OCI-LY1 (cell line): Measurements from ENCODE around the gene TMEM266.

ENCODE experiments used
- H2AFZ ChIP-seq: fragments of 200-600 bp; sonication (generic), shearing (Covaris generic); 2 replicates; pipeline ENCODE4 v1.6.0; 2014; ENCODE audit warnings: antibody characterized with exemption, mild to moderate bottlenecking, low read length
- H3F3A ChIP-seq: fragments of 200-600 bp; sonication (generic), shearing (Covaris generic); 2 replicates; pipeline ENCODE4 v1.6.0; 2014; ENCODE audit warnings: mild to moderate bottlenecking, antibody characterized with exemption, low read length, moderate library complexity; ENCODE audit not compliant: insufficient read depth
- H3K27ac ChIP-seq: fragments of 200-600 bp; sonication (generic); 2 replicates; pipeline ENCODE4 v1.5.1; 2014; ENCODE audit warnings: low read length, mixed run types, mild to moderate bottlenecking, low read depth; ENCODE audit not compliant: poor library complexity, severe bottlenecking
- H3K27me3 ChIP-seq: fragments of 200-600 bp; sonication (generic); 2 replicates; pipeline ENCODE4 v1.6.0; 2014; ENCODE audit warnings: antibody characterized with exemption, mild to moderate bottlenecking, low read length, moderate library complexity; ENCODE audit not compliant: insufficient read depth
- H3K36me3 ChIP-seq: fragments of 200-600 bp; sonication (generic); 2 replicates; pipeline ENCODE4 v1.6.1; 2014; ENCODE audit warnings: mild to moderate bottlenecking, antibody characterized with exemption, low read length, moderate library complexity, mixed read lengths; ENCODE audit not compliant: insufficient read depth
- H3K4me1 ChIP-seq: fragments of 200-600 bp; sonication (generic); 2 replicates; pipeline ENCODE4 v1.5.1; 2014; ENCODE audit warnings: mild to moderate bottlenecking, low read length, moderate library complexity; ENCODE audit not compliant: insufficient read depth, severe bottlenecking
- H3K4me2 ChIP-seq: fragments of 200-600 bp; sonication (generic), shearing (Covaris generic); 2 replicates; pipeline ENCODE4 v1.6.1; 2014; ENCODE audit warnings: low read length
- H3K4me3 ChIP-seq: fragments of 200-600 bp; sonication (generic); 2 replicates; pipeline ENCODE4 v1.5.1; 2014; ENCODE audit warnings: low read length, low read depth, mild to moderate bottlenecking, mixed read lengths; ENCODE audit not compliant: poor library complexity, severe bottlenecking
- H3K79me2 ChIP-seq: fragments of 200-600 bp; shearing (Covaris generic); 2 replicates; pipeline ENCODE4 v1.6.1; 2016; ENCODE audit warnings: mixed run types, low read length, mixed read lengths; ENCODE audit not compliant: insufficient read depth
- H3K9ac ChIP-seq: fragments of 200-600 bp; sonication (generic), shearing (Covaris generic); 2 replicates; pipeline ENCODE4 v1.6.1; 2014; ENCODE audit warnings: mild to moderate bottlenecking, low read length, mixed read lengths
- H3K9me2 ChIP-seq: fragments of 200-600 bp; sonication (generic), shearing (Covaris generic); 2 replicates; pipeline ENCODE4 v1.6.1; 2014; ENCODE audit warnings: low read depth, mild to moderate bottlenecking, low read length, mixed read lengths
- H3K9me3 ChIP-seq: fragments of 200-600 bp; shearing (Covaris generic); 2 replicates; pipeline ENCODE4 v1.6.1; 2014; ENCODE audit warnings: low read length, mixed read lengths
- H4K20me1 ChIP-seq: fragments of 200-600 bp; sonication (generic), shearing (Covaris generic); 2 replicates; pipeline ENCODE4 v1.6.0; 2016; ENCODE audit warnings: mild to moderate bottlenecking, low read length; ENCODE audit not compliant: insufficient read depth
- CTCF ChIP-seq: fragments of 200-600 bp; sonication (generic), shearing (Covaris generic); IDR thresholded peaks from 2 replicates; pipeline ENCODE4 v1.5.1; 2017; ENCODE audit warnings: mild to moderate bottlenecking, antibody characterized with exemption, low read length, moderate library complexity, mixed read lengths
- EZH2 ChIP-seq: fragments of 200-600 bp; sonication (generic), shearing (Covaris generic); IDR thresholded peaks from 2 replicates; pipeline ENCODE4 v1.8.0; 2017; ENCODE audit warnings: borderline replicate concordance, mixed run types, mild to moderate bottlenecking, antibody characterized with exemption, low read length, moderate library complexity, mixed read lengths

TMEM266 gene

GRCh38 chr15:76117181-76117580 is 57.4 kb downstream of the TMEM266 start:
- Histone ChIP-seq H3F3A (no peaks in the 10 kb centered on the region), H3K9ac (no peak overlapping the region), H3K9me3 (no peaks in the 10 kb centered on the region), H3K4me2 (no peak overlapping the region), H3K4me1 (no peaks in the 10 kb centered on the region), H3K27ac (no peak overlapping the region), H3K36me3 (no peaks in the 10 kb centered on the region), H3K4me3 (no peak overlapping the region), H3K9me2 (no peaks in the 10 kb centered on the region), H4K20me1 (no peaks in the 10 kb centered on the region), H3K27me3 (peaks cover 7% of the 10 kb centered on the region), H2AFZ (no peak overlapping the region), H3K79me2 (no peaks in the 10 kb centered on the region)
- TF ChIP-seq EZH2 (no peak), CTCF (no peak)

- no peak overlapping the region for H3K4me2 ChIP-seq
- TF ChIP-seq CTCF = no peak
- no peak for TF ChIP-seq EZH2
- H3K4me3 ChIP-seq = no peak overlapping the region
- no peak overlapping the region for H3K9ac ChIP-seq
- no peak overlapping the region for H2AFZ ChIP-seq
- H3K36me3 ChIP-seq = no peaks in the 10 kb centered on the region
- H3K4me1 ChIP-seq = no peaks in the 10 kb centered on the region
- H3K9me3 ChIP-seq = no peaks in the 10 kb centered on the region
- no peak overlapping the region for H3K27ac ChIP-seq
- H3K79me2 ChIP-seq = no peaks in the 10 kb centered on the region
- no peaks in the 10 kb centered on the region for H3F3A ChIP-seq
- H4K20me1 ChIP-seq = no peaks in the 10 kb centered on the region
- H3K9me2 ChIP-seq = no peaks in the 10 kb centered on the region
- peaks cover 3% of the 10 kb centered on the region; the same call in 1 of the 2 replicates for H3K27me3 ChIP-seq
Measured at GRCh38 chr15:76118767-76119166, 59.0 kb downstream of the TMEM266 start.

DNA sequence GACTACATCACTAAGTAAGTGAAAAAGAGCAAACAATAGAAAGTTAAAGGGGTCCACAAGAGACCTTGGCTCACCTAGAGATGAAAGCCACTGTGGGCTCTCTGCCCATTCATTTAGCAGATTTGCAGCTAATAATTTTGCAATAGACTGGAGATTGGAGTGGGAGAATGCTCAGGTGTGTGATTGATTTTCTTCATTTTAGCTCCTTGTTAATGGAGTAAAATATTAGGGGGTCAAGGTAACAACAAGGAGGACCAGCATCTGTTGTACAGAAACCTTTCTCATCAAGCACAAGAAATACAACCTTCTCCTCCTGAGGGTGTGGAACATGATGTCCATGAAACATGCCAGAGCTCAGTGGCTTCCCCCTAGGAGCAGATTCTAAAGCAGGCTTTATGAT is 63.2 kb downstream of the TMEM266 start:
- Histone ChIP-seq H3K36me3 (no peaks in the 10 kb centered on the region), H2AFZ (no peak overlapping the region), H3K27me3 (no peaks in the 10 kb centered on the region), H3K4me3 (no peak overlapping the region), H3K79me2 (no peaks in the 10 kb centered on the region), H3K4me1 (no peaks in the 10 kb centered on the region), H3K9me2 (no peaks in the 10 kb centered on the region), H3K9ac (no peak overlapping the region), H3K9me3 (peaks cover 6% of the 10 kb centered on the region; the same call in 1 of the 2 replicates), H3K27ac (no peak overlapping the region), H4K20me1 (no peaks in the 10 kb centered on the region), H3F3A (no peaks in the 10 kb centered on the region), H3K4me2 (no peak overlapping the region)
- TF ChIP-seq CTCF = no peak
- TF ChIP-seq EZH2 = no peak
